Skin of body (tissue), 2 donors: Measurements from ENCODE around the gene IQCF6. TPM values are rescaled to one million over a fixed set of nuclear protein-coding genes. Genes with fewer than 3 reads are reported as not detected.
"Not testable (repeated sequence)": the region's sequence is repeated elsewhere in the genome, so short reads cannot be mapped to it uniquely, and the experiment has no call there.

Experiments used
- DNase-seq: peaks from one replicate; lab custom pipeline; 2025; lab: John Stamatoyannopoulos, UW
- total RNA-seq: library from RNA; depleted of rRNA; stranded (reverse); fragments of >200 nt; gene quantifications from one replicate; pipeline ENCODE4 v1.2.3, GENCODE V29; 2014

The IQCF6 gene
- total RNA-seq, 1 donor from 2014 or later: not detected

DNA sequence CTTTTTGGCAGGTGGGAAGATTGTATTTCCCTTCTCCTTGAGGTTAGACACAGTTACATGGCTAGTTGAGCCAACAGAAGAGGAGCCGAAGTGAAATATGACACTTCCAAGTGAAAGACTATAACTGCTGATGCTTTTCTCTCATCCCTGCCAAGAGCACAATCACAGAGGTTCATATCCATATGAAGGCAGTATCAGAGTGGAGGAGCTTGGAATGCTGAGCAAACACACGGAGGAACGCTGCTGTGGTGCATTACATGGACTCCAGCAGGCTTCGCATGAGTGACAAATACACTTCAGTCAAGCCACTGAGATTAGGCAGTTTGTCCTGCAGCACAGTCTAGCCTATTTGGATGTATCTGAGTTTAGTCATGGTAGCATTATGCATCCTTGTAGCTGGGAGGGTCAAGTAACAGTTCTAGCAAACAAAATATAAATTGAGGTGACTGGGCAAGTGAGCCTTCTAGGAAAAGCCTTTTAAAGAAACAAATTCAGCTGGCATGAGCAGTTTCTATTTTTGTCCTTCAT, 5.4 kb downstream of the IQCF6 start:
- no peak for DNase-seq

DNA sequence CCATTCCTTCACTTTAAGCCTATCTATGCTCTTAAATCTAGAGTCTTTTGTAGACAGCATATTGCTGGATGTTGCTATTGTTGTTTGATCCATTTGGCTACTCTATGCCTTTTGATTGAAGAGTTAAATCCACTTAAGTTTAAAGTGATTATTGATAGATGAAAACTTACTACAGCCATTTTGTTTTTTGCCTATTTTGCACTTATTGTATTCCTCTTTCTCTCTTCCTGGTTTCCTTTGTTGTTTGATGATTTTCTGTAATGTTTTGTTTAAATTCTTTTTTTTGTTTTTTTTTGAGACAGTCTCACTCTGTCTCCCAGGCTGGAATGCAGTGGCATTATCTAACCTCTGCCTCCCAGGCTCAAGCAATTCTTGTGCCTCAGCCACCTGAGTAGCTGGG, 19.8 kb downstream of the IQCF6 start:
- DNase-seq: no peak

DNA sequence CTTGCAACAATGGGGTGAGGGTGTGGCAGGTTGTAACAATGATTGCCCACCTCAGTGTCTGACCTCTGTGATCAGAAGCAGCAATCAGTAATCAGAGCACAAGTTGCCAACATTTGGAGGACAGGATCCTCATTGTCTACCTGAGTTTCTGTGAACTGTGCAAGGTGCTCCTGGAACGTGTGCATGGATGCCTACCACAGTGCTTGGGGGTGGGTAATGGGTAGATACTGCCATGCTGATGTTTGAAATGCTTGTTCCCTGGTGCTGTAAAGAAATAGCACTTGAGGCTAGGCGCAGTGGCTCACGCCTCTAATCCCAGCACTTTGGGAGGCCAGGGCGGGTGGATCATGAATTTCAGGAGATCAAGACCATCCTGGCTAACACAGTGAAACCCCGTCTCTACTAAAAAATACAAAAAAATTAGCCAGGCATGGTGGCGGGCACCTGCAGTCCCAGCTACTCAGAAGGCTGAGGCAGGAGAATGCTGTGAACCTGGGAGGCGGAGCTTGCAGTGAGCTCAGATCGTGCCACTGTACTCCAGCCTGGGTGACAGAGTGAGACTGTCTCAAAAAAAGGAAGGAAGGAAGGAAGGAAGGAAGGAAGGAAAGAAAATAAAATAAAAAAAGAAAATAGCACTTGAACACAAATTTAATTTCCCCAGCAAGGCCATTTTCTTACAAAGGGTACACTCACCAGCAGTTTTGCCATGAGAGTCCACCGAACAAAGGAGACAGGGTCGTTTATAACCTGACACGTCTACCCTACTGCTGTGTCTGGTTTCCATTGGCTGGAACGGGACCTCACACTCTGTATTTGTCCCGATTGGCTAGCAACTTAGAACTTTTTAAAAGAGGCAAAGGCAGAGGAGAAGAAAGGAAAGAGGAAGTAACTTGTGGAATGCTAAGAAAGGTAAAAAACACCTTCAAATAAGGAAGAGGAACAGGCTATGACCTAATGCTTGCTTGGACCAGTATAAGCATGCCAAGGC, 25.0 kb downstream of the IQCF6 start:
- DNase-seq: not testable (repeated sequence)

DNA sequence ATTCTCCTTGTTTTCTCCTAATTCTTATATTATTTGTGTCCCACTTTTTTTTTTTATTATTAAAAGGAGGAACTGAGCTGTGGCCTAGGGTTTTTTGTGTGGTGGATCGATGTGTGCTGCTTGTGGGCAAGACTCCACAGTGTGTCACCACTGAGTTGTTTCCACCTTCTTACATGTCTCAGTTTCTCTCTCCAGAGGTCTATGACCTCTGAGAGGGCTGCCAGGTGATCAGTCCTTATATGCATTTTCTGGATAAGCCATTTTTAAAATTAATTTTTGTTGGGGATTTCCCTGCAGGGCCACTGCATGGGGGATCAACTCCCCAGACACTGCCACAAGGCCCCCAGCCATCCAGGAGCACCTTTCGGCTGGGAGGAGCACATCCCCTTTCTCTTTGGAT, 27.8 kb downstream of the IQCF6 start:
- DNase-seq: no peak

DNA sequence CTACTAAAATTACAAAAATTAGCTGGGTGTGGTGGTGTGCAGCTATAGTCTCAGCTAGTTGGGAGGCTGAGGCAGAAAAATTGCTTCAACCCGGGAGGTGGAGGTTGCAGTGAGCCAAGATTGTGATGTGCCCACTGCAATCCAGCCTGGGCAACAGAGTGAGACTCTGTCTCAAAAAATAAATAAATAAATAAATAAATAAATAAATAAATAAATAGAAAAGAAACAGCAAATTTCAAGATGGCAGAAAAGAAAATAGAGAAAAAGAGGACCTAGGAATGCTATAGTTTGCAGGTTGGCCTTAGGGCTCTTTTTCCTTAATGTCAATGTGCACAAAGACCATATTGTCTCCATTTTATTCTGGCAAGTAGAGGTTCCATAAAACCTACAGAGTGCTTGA, 28.2 kb downstream of the IQCF6 start:
- no peak for DNase-seq

DNA sequence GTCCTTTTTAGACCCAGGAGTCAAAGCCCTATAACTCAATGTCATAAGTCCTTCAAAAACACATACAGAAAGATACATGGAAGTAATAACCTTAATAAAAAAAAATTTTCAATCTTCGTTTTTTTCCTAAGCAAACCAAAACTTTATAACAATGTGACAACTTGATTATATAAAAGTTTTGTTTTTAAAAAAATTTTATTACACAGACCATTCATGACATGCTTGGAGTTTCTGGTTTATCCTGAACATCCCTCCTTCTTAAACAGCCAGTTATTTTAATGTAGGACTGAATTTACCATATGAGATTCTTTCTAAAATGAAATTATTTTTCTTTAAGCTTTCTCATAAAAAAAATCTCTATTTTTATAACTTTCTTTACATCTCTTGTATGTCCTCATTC, 30.7 kb downstream of the IQCF6 start:
- no peak for DNase-seq

DNA sequence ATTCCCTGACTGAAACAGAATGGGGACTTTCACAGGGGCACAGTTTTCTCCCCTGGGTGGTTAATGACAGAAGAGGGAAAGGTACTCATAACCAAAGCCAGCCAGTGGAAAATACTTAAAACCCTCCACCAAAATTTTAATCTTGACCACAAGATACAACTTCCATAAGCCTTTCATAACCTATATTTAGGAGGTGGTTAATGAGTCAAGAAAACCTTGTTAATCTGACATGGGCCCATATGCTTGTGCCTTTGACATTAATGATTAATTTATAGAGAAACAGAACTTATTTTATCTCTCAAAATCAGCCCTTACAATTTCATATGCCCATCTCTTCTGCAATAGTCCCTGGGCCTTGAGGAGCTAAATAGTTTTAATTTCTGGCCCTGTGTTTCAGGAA, 31.2 kb downstream of the IQCF6 start:
- DNase-seq: no peak

DNA sequence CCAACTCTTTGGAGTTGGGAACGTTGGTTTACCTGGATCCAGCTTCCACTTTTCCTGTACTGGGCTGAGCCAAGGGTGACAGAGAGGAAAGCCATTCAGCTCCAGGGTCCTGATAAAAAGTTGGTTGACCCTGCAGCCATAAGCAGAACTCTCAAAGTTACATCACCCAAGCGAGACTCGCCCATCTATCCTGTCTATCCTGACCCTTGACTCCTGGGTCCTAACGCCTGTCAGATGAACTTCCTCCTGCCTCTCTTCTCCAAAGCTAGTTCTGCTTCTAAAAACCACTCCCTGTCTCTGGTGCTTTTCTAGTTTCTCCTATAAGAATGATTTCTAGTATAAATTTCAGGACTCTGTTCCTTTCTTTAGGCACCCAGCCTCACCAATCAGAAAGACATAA, 36.1 kb downstream of the IQCF6 start:
- DNase-seq: not testable (repeated sequence)

DNA sequence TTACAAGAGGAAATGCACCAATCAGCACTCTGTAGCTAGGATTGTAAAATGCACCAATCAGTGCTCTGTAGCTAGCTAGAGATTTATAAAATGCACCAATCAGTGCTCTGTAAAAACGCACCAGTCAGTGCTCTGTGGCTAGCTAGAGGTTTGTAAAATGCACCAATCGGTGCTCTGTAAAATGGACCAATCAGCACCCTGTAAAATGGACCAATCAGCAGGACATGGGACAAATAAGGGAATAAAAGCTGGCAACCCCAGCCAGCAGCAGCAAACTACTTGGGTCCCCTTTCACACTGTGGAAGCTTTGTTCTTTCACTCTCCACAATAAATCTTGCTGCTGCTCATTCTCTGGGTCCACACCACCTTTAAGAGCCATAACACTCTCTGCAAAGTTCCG, 36.7 kb downstream of the IQCF6 start:
- not testable (repeated sequence) for DNase-seq

DNA sequence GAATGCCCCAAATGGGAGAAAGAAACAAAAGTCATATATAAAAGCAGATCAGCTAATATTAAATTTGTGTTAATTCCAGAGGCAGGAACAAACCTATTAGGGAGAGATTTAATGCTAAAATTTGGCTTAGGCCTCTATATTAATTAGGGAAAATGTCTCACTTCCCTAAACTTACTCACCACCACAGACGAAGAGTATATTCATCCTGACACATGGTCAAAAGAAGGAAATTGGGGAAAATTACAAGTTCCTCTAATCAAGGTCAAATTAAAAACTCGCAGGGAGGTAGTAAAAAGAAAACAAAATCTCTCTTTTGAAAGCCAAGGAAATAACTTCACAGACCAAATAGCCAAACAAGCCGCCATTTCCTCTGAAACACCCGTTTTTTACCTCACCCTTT, 39.9 kb downstream of the IQCF6 start:
- DNase-seq: no peak

DNA sequence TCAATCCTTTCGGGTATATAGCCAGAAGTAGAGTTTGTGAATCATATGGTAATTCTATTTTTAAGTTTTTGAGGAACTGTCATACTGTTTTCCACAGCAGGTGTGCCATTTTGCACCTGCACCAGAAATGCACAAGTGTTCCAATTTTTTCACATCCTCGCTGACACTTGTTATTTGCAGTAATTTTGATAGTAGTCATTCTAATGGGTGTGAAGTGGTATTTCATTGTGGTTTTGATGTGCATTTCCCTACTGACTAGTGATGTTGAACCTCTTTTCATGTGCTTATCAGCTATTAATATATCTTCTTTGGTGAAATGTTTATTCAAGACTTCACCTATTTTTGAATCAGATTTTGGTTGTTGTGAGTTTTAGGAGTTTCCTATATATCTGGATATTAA, 43.1 kb downstream of the IQCF6 start:
- DNase-seq: no peak

DNA sequence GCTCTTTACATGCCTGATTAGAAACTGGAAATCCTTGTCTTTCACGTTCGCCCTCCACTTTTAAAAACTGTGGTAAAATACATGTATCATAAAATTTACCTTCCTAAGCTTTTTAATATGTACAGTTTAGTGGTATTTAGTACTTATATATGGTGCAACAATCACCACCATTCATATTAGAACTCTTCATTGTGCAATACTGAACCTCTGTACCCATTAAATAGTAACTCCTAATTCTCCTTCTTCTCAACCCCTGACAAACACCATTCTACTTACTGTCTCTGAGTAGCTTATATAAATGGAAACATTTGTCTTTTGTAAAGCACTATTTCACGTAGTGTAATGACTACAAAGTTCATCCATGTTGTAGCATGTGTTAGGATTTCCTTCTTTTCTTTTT, 44.0 kb downstream of the IQCF6 start:
- no peak for DNase-seq

DNA sequence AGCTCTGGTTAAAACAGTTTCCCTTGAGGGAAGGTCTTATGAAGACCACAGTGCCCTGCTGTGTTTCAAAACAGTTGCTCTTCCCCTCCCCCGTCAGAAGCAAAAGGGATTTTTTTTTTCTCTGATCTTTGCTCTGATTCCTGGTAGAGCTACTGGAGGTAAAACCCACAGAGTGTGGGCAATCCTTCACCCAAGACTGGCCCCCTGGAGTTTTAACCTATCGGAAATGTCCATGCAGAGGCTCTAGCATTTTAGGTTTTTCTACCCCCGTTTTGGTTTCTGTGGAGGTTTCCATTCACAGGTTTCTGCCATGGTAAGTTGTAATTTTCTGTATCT, 44.5 kb downstream of the IQCF6 start:
- DNase-seq: no peak

DNA sequence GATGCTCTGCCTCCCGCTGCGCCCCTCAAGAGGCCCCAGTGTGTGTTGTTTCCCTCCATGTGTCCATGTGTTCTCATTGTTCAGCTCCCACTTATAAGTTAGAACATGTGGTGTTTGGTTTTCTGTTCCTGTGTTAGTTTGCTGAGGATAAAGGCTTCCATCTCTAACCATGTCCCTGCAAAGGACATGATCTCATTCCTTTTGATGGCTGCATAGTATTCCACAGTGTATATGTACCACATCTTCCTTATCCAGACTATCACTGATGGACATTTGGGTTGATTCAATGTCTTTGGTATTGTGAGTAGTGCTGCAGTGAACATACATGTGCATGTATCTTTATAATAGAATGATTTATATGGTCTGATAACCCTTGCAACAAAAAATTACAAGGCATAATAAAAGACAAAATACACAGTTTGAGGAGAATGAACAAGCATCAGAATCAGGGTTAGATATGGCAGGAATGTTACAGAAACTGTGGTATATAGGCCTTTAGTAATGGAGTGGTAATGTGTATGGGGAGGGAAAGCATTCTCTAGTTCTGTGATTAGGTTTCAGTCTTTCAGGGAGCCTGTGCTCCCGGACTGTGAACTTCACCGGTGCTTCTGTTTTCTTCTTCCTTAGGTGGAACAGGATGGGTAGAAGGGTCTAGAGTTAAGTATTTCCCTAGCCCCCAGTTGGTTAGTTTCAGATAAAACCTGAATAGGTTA, 45.0 kb downstream of the IQCF6 start:
- DNase-seq: no peak

DNA sequence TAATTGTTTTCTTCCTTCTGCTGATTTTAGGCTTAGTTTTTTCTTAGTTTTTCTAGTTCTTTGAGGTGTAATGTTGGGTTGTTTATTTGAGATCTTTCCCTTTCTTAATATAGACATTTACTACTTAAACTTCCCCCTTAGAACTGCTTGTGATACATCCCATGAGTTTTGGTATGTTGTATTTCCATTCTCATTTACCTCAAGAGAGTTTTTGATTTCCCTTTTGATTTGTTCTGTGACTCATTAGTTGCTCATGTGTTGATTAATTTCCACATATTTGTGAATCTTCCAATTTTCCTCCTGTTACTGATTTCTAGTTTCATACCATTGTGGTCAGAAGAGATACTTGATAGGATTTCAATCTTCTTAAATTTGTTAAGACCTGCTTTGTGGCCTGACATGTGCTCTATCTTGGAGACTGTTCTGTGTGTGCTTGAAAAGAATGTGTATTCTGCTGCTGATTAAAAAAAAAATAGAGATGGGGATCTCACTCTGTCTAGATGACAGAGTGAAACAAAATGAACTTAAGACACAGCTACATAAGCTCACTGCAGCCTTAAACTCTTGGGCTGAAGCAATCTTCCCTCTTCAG, 49.9 kb downstream of the IQCF6 start:
- no peak for DNase-seq

Other genes starting within 250 kb of the IQCF6 start
- 18.7 TPM for gene RAD54L2, start 240.5 kb downstream of the IQCF6 start, total RNA-seq
- gene TEX264, start 108.0 kb downstream of the IQCF6 start, total RNA-seq: 19.5 TPM
- gene GRM2, start 72.2 kb downstream of the IQCF6 start, total RNA-seq: 0.10 TPM
- not detected for gene IQCF2, start 82.4 kb upstream of the IQCF6 start, total RNA-seq
- gene IQCF5, start 96.4 kb upstream of the IQCF6 start, total RNA-seq: not detected
- not detected for gene IQCF1, start 124.1 kb upstream of the IQCF6 start, total RNA-seq
- gene RRP9, start 162.7 kb upstream of the IQCF6 start, total RNA-seq: 9.8 TPM
- gene PARP3, start 163.1 kb upstream of the IQCF6 start, total RNA-seq: 3.7 TPM
- 0.20 TPM for gene GPR62, start 176.1 kb upstream of the IQCF6 start, total RNA-seq
- gene PCBP4, start 188.2 kb upstream of the IQCF6 start, total RNA-seq: 13.6 TPM
- gene ABHD14B, start 194.8 kb upstream of the IQCF6 start, total RNA-seq: 10.9 TPM
- 6.6 TPM for gene ABHD14A, start 195.8 kb upstream of the IQCF6 start, total RNA-seq
- 18.0 TPM for gene ACY1, start 204.3 kb upstream of the IQCF6 start, total RNA-seq
- 933 TPM for gene RPL29, start 216.7 kb upstream of the IQCF6 start, total RNA-seq